Glutamatergic neuron (in vitro differentiated cells): ENCODE measurements around the gene ST8SIA2. TPM values are rescaled to one million over a fixed set of nuclear protein-coding genes. Genes with fewer than 3 reads are reported as not detected.

ENCODE experiments used
- DNase-seq: peaks from one replicate; pipeline ENCODE4 v3.0.0; 2022
- H3K27ac Mint-ChIP-seq: one replicate; pipeline ENCODE4 v1.8.0; 2020; ENCODE audit warnings: mild to moderate bottlenecking, mixed read lengths, inconsistent platforms; ENCODE audit not compliant: unreplicated experiment
- H3K27me3 Mint-ChIP-seq: one replicate; pipeline ENCODE4 v1.8.0; 2020; ENCODE audit warnings: mild to moderate bottlenecking, moderate library complexity, mixed read lengths, inconsistent platforms; ENCODE audit not compliant: unreplicated experiment
- H3K36me3 Mint-ChIP-seq: one replicate; pipeline ENCODE4 v1.8.0; 2020; ENCODE audit warnings: mild to moderate bottlenecking, mixed read lengths, inconsistent platforms; ENCODE audit not compliant: unreplicated experiment
- H3K4me1 Mint-ChIP-seq: one replicate; pipeline ENCODE4 v1.8.0; 2020; ENCODE audit warnings: mild to moderate bottlenecking, low read depth, mixed read lengths, inconsistent platforms; ENCODE audit not compliant: unreplicated experiment
- H3K4me3 Mint-ChIP-seq: one replicate; pipeline ENCODE4 v1.8.0; 2020; ENCODE audit warnings: mild to moderate bottlenecking, mixed read lengths, inconsistent platforms; ENCODE audit not compliant: unreplicated experiment
- H3K9me3 Mint-ChIP-seq: one replicate; pipeline ENCODE4 v1.8.0; 2020; ENCODE audit warnings: mild to moderate bottlenecking, moderate library complexity, mixed read lengths, inconsistent platforms; ENCODE audit not compliant: unreplicated experiment
- total RNA-seq: library from RNA; stranded (reverse); fragmentation: NEBNext Ultra II Directional; extraction: Animal tissue kit (Norgen Biotek cat#: 25700); gene quantifications from one replicate; pipeline ENCODE4 v1.2.1, GENCODE V29; 2021; ENCODE audit not compliant: unreplicated experiment
- TF ChIP-seq, protein P1 (sequence below): fragments of 200-600 bp; sonication (generic); IDR thresholded peaks from one replicate; pipeline ENCODE4 v1.5.0; 2021; ENCODE audit not compliant: partially characterized antibody, unreplicated experiment

The ST8SIA2 gene
- total RNA-seq, 1 donor from 2014 or later, result 30.4 TPM

DNA sequence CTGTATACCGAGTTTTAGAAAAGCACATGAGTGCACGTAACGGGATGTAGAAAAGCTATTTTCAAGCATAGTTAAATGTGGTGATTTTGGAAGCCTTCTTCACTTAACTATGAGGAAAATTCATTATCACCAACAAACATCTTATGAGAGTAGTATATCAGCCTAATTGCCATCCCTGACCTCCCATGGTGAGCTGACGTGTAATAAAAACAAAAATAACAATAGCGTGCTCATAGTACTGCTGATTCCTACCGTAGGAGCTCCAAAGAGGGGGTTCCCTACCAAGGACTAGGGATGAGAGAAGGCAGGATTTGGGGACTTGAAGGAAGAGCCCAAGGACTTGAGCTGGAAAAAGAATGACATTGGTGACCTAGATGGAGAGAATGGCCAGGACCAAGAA lies 16.9 kb downstream of the ST8SIA2 start:
- Mint-ChIP-seq H3K36me3 (peaks cover 9% of the 10 kb centered on the region), H3K27me3 (peaks cover 2% of the 10 kb centered on the region), H3K4me1 (peaks cover 16% of the 10 kb centered on the region), H3K27ac (no peak overlapping the region), H3K9me3 (peaks cover 4% of the 10 kb centered on the region), H3K4me3 (no peak overlapping the region)
- TF ChIP-seq, protein P1, sequence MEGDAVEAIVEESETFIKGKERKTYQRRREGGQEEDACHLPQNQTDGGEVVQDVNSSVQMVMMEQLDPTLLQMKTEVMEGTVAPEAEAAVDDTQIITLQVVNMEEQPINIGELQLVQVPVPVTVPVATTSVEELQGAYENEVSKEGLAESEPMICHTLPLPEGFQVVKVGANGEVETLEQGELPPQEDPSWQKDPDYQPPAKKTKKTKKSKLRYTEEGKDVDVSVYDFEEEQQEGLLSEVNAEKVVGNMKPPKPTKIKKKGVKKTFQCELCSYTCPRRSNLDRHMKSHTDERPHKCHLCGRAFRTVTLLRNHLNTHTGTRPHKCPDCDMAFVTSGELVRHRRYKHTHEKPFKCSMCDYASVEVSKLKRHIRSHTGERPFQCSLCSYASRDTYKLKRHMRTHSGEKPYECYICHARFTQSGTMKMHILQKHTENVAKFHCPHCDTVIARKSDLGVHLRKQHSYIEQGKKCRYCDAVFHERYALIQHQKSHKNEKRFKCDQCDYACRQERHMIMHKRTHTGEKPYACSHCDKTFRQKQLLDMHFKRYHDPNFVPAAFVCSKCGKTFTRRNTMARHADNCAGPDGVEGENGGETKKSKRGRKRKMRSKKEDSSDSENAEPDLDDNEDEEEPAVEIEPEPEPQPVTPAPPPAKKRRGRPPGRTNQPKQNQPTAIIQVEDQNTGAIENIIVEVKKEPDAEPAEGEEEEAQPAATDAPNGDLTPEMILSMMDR, result no peak
- no peak for DNase-seq

DNA sequence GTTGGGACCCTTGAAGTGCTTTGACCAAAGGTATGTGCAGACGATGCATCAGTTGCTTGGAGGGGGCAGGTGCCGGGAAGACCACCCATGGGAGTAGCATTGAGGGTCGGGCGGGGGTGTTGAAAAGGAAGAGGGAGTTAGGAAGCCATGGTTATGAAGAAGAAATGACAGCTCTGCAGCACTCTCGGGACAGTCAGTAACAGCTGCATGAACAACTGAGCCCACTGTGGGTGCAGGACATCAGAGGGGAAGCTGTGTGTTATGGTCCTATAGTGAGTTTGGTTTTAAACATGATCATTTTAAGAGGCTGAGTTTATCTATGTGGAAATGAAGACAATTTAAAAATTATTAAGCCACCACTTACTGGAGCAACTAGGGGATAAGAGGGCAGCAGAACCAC lies 17.6 kb downstream of the ST8SIA2 start:
- no peak overlapping the region for H3K27ac Mint-ChIP-seq
- peaks cover 2% of the 10 kb centered on the region for H3K27me3 Mint-ChIP-seq
- peaks cover 9% of the 10 kb centered on the region for H3K36me3 Mint-ChIP-seq
- no peak for DNase-seq
- H3K9me3 Mint-ChIP-seq, result peaks cover 4% of the 10 kb centered on the region
- H3K4me3 Mint-ChIP-seq, result no peak overlapping the region
- H3K4me1 Mint-ChIP-seq, result peaks cover 16% of the 10 kb centered on the region
- TF ChIP-seq, protein P1, result no peak

GRCh38 chr15:92413510-92413909 lies 19.8 kb downstream of the ST8SIA2 start:
- H3K9me3 Mint-ChIP-seq, result peaks cover 9% of the 10 kb centered on the region
- no peak overlapping the region for H3K27ac Mint-ChIP-seq
- peaks cover 2% of the 10 kb centered on the region for H3K27me3 Mint-ChIP-seq

GRCh38 chr15:92415639-92416297 lies 22.1 kb downstream of the ST8SIA2 start:
- H3K4me3 Mint-ChIP-seq, result no peak overlapping the region
- peaks cover 22% of the 10 kb centered on the region for H3K36me3 Mint-ChIP-seq
- H3K4me1 Mint-ChIP-seq, result peaks cover 18% of the 10 kb centered on the region
- H3K27me3 Mint-ChIP-seq, result peaks cover 2% of the 10 kb centered on the region
- TF ChIP-seq, protein P1, result no peak
- no peak for DNase-seq
- H3K9me3 Mint-ChIP-seq, result peaks cover 6% of the 10 kb centered on the region
- no peak overlapping the region for H3K27ac Mint-ChIP-seq

More at GRCh38 chr15:92413510-92413909, 19.8 kb downstream of the ST8SIA2 start:
- peaks cover 16% of the 10 kb centered on the region for H3K4me1 Mint-ChIP-seq
- H3K4me3 Mint-ChIP-seq, result no peak overlapping the region
- no peak for DNase-seq
- TF ChIP-seq, protein P1, result no peak
- H3K36me3 Mint-ChIP-seq, result peaks cover 14% of the 10 kb centered on the region

- TF ChIP-seq, protein P1, result no peak
These were observed 22.9 kb downstream of the ST8SIA2 start for GRCh38 chr15:92416557-92416956.

More at GRCh38 chr15:92416557-92416956, 22.9 kb downstream of the ST8SIA2 start:
- Mint-ChIP-seq H3K9me3 (peaks cover 6% of the 10 kb centered on the region), H3K36me3 (peaks cover 23% of the 10 kb centered on the region), H3K4me1 (peaks cover 12% of the 10 kb centered on the region), H3K27me3 (peaks cover 2% of the 10 kb centered on the region), H3K4me3 (no peak overlapping the region), H3K27ac (no peak overlapping the region)
- DNase-seq, result no peak
